Activated CD4-positive, CD25-positive, alpha-beta regulatory T cell treated with anti-CD3 and anti-CD28 coated beads, Interleukin-2, amount 50 U/mL, for 16 hours (primary cell): ENCODE results near the gene CTDSPL.
"Not testable (repeated sequence)": the region's sequence is repeated elsewhere in the genome, so short reads cannot be mapped to it uniquely, and the experiment has no call there.

Experiments used
- DNase-seq: peaks from one replicate; pipeline ENCODE4 v3.0.0-alpha.2; 2020; ENCODE audit warnings: low read depth, low spot score

CTDSPL gene

DNA sequence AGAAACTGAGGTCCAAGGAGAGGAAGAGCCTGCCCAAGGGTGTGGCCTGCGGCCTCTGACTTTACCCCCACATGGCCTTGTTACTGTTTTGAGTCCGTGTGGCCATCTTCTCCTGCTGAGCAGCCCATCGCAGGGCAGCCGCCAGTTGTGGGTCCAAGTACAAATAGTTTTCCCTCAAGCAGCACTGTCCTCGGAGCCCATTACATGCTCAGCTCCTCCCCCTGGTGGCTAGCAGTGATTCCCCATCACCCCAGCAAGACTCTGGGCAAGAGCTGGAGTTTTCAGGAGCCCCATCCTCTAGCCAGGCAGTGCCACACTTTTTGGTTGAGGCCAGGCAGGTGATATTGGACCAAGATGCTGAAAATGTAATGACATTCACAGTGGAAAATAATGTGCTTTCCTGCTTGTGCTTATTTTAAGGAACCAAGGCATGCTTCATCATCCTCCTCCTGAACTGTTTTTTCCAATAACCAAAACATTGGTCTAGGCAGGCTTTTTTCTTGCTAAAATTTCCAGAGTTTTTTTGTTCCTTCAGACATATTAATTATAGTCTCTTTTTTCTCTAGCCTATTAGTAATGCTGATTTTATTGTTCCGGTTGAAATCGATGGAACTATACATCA, 105.7 kb downstream of the CTDSPL start:
- DNase-seq = peak; percentile 9

DNA sequence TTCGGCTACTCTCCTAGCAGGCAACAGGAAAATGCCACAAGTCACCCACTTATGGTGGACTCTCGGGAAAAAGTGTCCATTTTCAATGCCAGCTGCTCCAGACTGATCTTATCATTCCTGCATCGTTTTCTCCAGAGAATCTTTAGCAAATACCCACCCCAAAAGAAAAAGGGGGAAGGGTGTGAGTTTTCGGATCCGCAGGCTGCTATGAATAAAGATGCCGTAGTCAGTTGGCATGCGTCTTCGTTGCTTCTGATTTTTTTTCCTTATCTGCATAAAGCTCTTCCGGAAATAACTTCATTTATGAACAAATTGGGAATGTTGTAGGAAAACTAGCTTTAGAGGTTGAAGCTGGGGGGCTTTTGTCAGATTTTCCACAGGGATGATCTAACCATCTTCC, 106.5 kb downstream of the CTDSPL start:
- DNase-seq = no peak

DNA sequence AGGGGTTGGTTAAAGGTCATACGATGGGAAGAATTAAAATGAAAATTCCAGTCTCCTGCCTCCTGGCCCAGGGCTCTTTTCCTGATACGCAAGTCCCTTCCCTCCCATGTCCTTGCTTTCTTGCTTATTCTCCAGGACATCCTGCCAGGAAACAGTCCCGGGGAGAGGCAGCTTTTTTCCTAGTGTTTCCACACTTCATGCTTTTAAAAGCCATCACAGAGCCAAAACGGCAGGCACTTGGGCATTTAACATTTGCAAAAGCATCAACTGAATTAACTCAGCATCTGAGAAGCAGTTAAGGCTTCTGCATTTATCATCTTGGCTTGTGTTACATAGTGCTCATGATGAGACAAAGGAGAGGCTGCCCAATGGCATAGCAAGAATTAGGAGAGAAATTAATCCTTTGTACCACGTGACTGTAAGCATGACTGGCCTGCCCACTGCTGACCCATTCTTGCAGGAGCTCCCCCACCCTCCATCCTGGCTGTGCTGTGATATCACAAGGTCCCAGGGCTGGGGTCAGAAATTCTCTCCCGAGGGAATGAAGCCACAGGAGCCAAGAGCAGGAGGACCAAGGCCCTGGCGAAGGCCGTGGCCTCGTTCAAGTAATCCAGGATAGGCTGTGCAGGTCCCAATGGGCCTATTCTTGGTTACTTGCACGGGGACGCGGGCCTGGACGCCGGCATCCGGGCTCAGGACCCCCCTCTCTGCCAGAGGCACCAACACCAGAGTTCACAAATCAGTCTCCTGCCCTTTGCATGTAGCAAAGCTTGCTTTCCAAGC, 107.3 kb downstream of the CTDSPL start:
- DNase-seq = no peak

DNA sequence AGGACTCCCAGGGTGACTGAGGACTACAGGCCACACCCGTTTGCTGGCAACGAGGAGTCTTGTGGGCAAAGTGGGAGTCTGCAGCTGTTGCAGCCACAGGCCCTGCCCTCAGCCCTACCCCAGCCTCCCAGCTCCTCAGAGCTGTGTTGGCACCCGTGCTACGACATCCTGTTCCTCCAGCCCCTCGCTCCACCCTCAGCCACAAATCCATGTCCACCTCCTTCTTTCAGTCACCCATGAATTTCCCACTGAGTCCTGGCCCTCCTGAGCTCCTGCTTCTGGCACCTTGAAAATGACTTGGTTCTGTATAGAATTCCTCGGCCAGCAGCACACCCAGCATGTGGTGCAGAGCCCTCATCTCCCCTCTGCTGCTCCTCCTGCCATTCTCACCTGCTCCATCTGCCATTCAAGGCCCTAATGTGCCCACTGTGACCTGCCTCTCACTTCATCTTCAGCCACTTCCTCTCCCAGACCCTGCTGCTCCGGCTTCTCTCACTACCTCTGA, 108.0 kb downstream of the CTDSPL start:
- DNase-seq = no peak

DNA sequence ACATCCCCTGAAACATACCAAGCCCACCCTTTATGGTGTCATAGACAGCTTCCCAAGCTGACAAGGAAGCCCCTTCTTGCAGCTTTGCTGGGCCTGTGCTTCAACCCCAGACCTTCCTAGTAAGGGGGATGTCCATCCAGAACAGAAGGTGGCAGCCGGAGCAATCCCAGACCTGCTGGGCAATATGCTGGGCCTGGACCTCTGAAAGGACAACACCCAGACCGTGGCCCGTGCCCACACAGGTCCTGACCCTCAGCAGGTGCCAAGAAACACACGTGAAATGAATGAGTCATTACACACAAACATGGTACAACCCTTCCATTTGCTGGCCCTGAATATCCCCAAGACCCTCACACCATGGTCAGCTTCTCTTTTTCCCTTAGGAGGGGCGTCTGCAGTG, 109.1 kb downstream of the CTDSPL start:
- no peak for DNase-seq

DNA sequence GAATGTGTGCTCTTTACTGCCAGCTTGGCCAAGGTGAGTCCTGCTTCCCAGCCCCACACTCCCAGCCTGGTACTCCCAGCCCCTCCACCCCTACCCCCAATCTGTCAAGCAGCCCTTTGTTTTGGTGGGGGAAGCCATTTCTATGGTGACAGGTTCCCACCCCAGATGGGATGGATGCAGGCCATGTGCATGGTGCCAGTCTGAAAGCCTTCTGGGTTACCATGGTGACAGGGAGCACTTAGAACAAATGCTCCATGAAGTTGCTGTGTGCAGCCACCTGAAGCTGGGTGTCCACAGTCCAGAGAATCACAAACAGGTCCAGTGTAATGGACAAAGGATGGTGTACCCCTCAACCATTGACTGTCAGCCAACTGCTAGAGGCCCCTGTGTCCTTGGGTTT, 109.8 kb downstream of the CTDSPL start:
- no peak for DNase-seq

DNA sequence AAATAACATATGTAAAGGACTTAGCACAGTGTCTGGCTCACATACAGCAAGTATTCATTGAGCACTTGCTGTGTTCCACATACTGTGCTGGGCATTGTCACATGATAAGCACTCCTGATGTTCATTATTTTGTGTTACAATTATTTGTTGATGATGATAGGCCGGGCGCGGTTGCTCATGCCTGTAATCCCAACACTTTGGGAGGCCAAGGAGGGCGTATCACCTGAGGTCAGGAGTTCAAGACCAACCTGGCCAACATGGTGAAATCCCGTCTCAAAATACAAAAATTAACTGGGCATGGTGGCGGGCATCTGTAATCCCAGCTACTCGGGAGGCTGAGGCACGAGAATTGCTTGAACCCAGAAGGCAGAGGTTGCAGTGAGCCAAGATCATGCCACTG, 110.4 kb downstream of the CTDSPL start:
- DNase-seq = not testable (repeated sequence)

DNA sequence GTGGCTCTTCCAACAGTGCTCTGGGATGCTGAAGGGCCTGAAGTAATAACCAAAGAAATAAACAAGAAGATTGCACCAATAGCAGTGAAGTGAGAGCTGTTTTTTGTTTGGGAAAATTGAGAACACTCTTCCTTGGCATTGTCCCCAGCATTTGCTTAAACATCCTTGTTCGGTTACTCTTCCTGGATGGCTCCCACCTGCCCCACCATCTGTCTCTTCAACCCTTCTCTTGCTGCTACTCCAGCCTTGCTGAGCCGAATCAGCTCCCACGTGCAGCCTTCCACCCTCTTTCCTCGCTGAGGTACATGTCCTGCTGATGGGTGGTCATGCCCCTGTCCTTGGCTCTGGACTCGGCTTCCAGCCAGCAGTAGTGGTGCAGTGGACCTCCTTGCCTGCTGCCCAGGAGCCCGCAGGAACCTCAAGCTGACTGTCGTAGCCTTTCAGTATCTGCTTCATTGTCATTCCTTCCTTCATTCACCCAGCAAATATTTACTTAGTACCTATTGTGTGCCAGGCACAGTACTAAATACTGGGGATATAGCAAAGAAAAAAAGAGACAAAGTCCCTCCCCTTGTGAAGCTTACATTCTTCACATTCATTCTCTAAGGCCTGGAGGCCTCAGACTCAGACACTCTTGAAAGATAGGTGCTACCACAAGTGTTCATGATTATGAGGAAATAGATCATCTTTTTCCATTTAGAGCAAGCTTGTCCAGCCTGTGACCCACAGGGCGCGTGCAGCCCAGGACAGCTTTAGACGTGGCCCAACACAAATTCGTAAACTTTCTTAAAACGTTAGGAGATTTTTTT, 111.8 kb downstream of the CTDSPL start:
- no peak for DNase-seq

DNA sequence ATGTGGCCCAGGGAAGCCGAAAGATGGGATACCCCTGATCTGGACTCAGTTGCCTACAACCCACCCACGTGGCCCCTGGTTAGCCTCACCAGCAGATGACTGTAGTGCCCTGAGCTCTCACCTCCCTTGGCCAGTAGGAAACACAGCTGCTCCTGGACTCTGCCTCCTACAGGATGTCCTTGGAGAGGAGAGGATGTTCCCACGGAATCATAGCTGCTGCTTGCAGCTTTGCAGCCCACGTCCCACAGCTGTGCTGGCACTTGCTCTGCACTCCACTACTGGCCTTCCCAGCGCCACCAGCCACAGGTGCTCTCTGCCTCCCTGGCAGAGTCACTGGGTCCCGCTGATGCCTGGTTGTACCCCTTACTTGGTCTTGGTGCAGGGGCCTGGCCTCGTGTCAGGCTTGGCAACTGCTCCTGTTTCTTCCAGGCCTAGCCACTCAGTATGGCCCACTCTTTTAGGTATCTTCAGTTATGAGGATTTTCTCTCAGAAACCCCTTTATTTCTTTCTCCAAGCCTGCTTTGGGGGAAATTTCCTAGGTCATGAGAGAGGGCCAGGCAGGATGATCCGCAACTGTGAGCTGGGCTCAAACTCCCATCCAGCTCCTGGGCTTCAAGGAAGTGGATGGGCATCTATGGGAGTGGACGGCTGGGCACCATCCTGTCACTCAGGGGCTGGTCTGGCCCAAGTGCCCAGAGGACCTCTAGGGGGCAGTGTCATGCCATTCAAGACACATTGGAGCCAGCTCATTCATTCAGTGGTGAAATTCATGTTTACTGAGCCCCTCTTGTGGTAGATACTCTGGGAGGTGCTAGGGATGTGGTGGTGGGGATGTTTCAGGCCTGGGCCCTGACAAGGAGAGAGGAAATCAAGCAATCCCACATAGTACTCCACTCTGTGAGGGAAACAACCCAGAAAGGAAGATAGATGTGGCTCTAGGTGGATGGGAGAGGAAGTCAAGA, 112.7 kb downstream of the CTDSPL start:
- DNase-seq = peak; percentile 59

DNA sequence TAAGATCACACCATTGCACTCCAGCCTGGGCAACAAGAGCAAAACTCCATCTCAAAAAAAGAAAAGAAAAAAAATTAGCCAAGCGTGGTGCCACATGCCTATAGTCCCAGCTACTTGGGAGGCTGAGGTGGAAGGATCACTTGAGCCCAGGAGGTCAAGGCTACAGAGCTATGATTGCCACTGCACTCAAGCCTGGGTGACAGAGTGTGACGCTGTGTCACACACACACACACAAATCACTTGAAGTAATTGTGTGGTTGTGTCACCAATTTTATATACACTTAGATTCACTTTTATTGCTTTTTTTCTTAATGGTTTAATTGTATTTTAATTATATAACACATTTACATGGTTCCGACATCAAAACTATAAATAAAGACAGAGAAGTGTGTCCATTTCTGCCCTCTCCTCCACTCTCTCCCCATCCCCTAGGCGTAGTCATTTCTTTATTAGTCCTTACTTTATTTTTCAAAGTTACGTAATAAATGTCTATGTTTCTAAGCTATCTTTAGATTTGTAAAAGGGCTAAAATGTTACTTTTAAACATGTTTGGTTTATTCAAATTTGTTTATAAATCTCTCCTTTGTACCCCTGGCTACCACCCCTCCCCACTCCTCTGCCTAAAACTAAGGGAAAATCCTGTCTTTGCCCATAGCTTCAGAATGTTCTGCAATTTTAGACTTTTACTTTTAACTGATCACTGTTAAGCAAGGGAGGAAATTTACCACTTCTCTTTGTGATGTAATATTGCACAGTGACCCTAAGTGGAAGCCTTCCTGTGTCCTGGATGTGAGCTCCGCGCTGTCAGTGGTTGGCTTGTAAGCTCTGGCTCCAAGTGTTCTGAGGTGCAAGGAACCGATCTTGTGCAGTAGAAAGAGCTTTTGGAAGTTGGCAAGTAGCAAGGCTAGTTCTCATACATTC, 118.1 kb downstream of the CTDSPL start:
- no peak for DNase-seq

DNA sequence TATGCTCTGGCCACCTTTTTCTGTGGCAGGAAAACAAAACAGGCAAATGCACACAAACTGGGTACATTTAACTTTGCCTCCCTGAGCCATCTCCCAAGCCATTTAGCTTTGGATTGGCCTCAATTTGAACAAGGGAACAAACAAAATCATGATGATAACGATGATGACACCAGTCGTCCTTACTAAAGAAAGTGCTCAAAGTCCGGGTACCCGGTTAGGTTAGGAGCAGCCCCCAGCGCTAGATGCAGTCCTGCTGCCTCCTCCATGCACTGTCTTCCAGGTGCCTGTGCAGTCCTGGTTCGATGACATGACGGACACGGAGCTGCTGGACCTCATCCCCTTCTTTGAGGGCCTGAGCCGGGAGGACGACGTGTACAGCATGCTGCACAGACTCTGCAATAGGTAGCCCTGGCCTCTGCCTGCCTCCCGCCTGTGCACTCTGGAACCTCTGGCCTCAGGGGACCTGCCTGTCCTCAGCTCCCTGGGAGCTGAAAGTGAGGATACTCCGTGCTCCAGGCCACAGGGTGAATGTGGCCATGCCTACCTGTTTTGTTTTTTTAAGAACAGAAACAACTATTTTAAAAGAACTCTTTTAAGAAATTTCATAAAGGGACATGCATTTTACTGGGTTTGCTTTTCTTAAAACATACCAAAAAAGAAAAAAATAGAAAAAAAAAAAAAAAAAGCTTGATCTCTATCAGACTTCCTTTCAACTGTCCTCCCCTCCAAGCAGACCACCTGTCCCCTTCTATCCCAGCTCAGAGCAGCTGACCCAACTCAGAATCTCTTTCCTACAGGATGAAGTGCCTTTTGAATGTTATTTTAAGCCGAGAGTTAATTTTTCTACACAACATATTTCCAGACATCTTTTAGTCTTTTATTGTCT, 119.0 kb downstream of the CTDSPL start:
- DNase-seq = no peak

DNA sequence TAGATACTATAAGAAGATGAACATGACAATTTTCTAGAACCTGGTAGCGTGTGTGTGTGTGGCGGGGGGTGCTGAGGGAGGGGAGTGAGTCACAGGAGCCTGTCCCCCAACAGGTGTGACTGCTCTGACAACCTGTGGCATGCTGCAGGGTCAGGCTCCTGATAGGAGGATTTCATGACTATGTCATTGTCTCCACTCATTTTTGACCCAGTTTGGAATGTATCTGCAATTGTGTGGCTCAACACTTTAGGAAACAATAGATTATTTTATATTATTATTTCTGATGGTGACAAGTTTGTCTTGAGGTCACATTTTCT, 119.6 kb downstream of the CTDSPL start:
- no peak for DNase-seq

DNA sequence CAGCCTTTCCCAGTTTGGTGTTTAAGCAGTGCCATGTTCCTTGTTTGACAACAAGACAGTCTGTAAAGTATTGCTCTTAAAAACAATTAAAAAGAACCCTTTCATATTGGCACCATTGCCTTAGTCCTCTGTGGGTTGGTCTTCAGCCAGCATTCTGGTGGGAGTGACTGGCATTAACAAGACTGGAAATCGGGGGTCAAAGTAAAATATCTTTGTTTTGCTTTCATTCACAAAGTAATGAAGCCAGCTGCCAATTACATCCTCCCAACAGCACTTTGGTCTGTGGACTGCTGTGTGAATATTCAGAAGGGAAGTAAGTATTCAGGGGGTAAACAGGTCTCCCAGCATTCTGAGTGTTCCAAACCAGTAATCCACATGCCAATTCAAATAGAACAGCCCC, 120.7 kb downstream of the CTDSPL start:
- DNase-seq = no peak

DNA sequence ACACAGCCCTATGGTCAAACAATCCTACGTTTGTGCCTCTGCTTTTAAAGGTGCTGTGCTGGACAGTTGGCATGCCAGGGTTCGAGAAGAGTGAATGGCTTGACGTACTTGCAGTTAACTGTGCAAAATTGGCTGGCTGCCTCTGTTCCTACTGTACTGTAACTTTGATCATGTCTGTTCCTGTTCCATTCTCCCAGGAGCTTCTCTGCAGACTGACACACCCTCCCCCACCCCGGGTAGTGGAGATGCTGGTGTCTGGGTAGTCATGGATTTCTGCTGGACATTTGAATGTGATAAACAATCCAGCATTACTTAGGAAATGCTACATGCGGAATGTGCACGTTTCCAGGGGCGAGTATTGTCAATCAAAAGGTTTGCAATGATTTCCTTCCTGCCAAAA, 122.4 kb downstream of the CTDSPL start:
- no peak for DNase-seq

DNA sequence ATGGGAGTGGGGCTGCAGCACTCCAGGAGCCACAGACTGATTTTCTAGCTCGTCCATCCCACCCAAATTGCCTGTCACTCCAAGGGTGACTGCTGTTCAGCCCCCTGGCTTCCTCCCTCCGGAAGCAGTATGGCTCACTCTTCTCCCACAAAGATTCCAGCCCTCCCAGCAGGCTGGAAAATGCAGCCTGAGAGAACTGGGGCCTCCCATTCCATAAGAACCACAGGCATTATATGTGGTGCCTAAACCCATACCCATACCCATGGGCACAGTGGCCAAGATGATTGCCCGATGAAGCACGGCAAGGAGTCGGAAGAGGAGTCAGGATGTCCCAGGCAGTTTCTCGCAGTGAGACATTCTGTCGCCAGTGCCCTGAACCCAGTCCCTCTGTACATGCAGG, 122.9 kb downstream of the CTDSPL start:
- DNase-seq = no peak

DNA sequence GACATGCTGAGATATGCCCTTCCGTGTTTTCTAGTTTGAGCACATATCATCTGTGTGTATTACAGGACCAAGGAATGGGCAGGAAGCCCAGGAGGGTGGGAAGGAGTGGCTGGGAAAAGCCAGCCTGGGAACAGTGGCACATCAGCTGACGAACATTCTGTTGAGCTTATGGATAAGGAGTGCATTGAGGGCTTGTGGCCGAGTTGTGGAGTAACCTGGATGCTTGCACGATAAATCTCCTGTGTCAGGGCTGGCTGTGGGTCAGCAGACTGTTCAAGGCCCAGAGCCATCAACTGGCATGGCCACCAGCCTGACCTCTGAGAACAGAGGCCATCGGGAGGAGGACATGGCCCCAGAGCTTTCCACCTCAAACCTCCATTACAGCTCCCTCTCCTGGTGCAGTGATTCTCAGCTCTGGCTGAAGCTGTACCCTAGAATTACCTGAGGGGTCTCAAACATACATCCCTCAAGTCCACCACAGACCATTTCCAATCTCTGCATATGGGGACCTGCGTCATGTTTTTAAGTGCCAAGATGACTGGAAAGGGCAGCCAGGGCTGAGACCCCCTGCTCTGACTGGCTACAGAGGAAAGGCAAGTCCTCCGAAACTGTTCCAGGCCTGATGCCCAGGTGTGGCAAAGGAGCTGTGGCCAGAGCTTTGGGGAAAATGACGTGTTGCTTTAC, 124.1 kb downstream of the CTDSPL start:
- DNase-seq = no peak

DNA sequence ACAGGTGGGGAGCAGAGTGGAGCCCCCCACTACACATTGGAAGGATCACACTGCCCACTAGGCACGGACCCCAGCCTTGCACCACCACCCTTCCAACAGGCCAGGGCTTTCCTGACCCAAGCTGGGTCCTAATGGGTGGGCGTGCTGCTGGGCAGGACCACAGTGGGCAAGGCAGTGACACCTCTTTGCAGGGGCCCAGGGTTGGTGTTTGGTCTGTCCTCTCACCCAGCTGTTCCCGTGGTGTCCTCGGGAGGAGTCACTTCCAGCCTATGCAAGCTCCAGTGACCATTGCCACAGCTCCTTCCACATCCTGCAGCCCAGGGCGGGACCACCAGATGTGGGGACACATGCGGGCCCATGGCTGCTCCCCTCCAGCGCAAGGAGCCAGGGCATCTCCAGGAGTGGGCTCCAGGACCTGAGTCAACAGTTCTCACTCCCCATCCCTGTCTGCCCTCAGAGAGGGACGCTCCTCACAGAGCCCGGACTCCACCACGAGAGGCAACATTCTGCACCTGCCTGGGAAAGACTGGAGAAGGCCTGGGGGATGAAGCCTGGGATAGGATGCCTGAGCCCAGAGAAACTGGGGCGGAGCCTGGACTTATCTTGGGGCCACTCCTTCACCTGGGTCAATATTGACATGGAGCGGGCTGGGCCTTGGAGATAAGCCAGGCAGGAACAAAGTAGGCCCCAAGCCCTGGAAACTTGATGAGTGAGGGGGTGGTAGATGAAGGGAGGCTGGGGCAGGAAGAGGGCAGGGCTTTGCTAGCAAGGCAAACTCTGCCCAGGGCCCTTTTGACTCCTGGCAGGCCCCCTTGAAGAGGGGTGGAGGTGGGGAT, 125.0 kb downstream of the CTDSPL start:
- no peak for DNase-seq

DNA sequence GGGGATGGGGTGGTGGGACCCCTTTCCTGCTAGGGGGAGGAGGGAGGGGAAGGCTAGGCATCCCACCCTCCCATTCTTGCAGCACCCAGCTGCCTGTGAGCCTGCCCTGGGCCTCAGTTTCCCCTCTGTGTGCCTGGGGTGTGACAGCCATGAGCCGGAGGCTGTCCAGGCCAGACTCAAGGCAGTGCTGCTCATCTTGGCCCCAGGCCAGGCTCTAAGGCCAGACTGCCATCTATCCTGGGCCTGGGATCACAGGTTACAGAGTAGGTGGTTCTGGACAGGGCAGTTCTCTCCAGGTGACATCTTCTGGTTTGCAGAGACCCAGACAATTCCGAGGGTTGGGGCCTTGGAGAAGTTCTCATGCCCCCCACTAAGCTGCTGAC, 125.6 kb downstream of the CTDSPL start:
- DNase-seq = no peak
